Peyer's patch (tissue), 4 donors: ENCODE measurements around the gene NPR3. TPM values are rescaled to one million over a fixed set of nuclear protein-coding genes. Genes with fewer than 3 reads are reported as not detected.

Source experiments
- DNase-seq, 3 donors: peaks; one replicate each; pipeline ENCODE4 v3.0.0-alpha.2; 2017 to 2019
- H3K27ac ChIP-seq, 4 donors: fragments of 200-600 bp; sonication (generic); one replicate each; pipeline ENCODE4 v1.5.1; 2016 to 2019
- H3K27me3 ChIP-seq, 2 donors: fragments of 200-600 bp; sonication (generic); one replicate each; pipeline ENCODE4 v1.5.1; 2019
- H3K36me3 ChIP-seq, 3 donors: fragments of 200-600 bp; sonication (generic); one replicate each; pipeline ENCODE4 v1.5.1; 2016 to 2019
- H3K4me1 ChIP-seq, 4 donors: fragments of 200-600 bp; sonication (generic); one replicate each; pipeline ENCODE4 v1.5.1; 2016 to 2019
- H3K4me3 ChIP-seq, 4 donors: fragments of 200-600 bp; sonication (generic); 1 replicate in 3 of 4; 2 replicates in 1 of 4; pipeline ENCODE4 v1.5.1; 2016 to 2019; ENCODE audit warnings: mild to moderate bottlenecking in 1 of 4
- H3K9me3 ChIP-seq, 4 donors: fragments of 200-600 bp; sonication (generic); one replicate each; pipeline ENCODE4 v1.5.1; 2016 to 2019; ENCODE audit warnings: mild to moderate bottlenecking in 1 of 4
- CTCF ChIP-seq, 6 experiments: fragments of 450-650 bp in 4 of 6; fragments of 200-600 bp in 2 of 6; sonication (generic) in 1 of 6; IDR thresholded peaks; one replicate each; pipeline ENCODE4 v1.5.1; 2017 to 2019; ENCODE audit warnings: antibody characterized with exemption in 6 of 6, mild to moderate bottlenecking in 3 of 6, moderate library complexity in 1 of 6
- POLR2A ChIP-seq, 2 donors: fragments of 450-650 bp; IDR thresholded peaks; one replicate each; pipeline ENCODE4 v1.5.1; 2017; ENCODE audit warnings: antibody characterized with exemption in 2 of 2, mild to moderate bottlenecking in 2 of 2, moderate library complexity in 2 of 2
- total RNA-seq, 4 donors: library from RNA; depleted of rRNA; stranded (reverse); fragments of >200 nt; gene quantifications; one replicate each; pipeline ENCODE4 v1.1.0, GENCODE V29; 2016

The NPR3 gene
- total RNA-seq, 4 donors from 2014 or later, result 0.47 to 1.7 (median 1.2) TPM; not detected in 1

DNA sequence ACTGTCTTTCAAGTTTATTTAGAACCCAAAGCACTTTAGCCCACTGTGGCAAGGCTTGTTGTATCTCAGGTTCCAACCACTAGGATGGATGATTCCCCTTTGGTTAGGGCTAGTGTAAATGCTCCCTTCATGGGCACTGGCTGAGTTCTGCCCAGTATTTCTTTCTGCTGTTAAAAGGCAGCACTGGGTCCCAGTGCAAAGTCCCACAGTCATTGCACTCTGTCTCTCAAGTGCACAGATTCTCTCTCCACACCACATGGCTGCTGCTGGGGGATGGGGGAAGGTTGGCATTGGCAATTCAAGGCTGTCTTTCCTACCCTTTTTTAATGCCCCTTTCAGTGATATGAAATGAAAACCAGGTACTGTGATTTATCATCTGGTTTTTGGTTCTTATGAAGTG is 7.2 kb upstream of the NPR3 start:
- DNase-seq, result no peak
- no peaks in the 10 kb centered on the region for H3K4me1 ChIP-seq
- TF ChIP-seq POLR2A (IDR thresholded peaks at IDR 0.05), result no peak
- TF ChIP-seq CTCF (IDR thresholded peaks at IDR 0.05), result no peak
- no peak overlapping the region for H3K27ac ChIP-seq
- H3K36me3 ChIP-seq, result no peaks in the 10 kb centered on the region
- no peaks in the 10 kb centered on the region for H3K9me3 ChIP-seq
- no peaks in the 10 kb centered on the region for H3K27me3 ChIP-seq
- no peak overlapping the region for H3K4me3 ChIP-seq

DNA sequence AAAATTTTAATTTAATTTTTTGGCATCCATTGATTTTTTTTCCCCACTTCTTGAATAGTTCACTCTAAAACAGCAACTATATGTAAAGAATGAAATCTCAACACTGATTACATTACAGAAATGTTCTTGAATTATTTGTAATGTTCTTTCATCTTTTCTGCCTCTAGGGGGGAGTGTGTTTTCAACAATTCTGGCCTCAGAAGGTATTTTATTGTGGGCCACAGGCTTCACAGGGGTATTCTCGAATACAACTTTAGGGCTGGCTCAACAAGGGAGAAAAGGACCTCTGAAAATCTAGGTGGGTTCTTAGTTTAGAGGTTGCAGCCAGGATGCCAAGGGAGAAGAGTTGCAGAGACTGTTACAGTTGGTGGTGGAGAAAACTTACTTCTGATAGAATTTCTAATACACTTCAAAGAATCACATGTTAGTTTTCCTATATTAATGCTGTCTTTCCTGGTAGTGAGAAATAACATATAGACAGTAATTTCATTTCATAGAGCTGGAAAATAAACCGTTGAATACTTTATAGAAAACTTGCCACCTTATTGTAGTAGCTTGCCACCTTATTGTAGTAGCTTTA is 3.6 kb upstream of the NPR3 start:
- H3K27me3 ChIP-seq, result peaks cover 0 to under 1% of the 10 kb centered on the region in 2 donors
- no peaks in the 10 kb centered on the region for H3K36me3 ChIP-seq
- TF ChIP-seq POLR2A (IDR thresholded peaks at IDR 0.05), result no peak
- TF ChIP-seq CTCF (IDR thresholded peaks at IDR 0.05), result peak in 2 of 6 experiments; percentile 4 to 29
- no peak for DNase-seq
- no peak overlapping the region for H3K4me3 ChIP-seq
- H3K9me3 ChIP-seq, result no peaks in the 10 kb centered on the region
- H3K27ac ChIP-seq, result no peak overlapping the region
- H3K4me1 ChIP-seq, result peaks cover 0 to 16% (median 7%) of the 10 kb centered on the region in 4 donors

- H3K9me3 ChIP-seq, result no peaks in the 10 kb centered on the region
- no peak for DNase-seq
- no peaks in the 10 kb centered on the region for H3K36me3 ChIP-seq
- no peak for TF ChIP-seq POLR2A (IDR thresholded peaks at IDR 0.05)
- TF ChIP-seq CTCF (IDR thresholded peaks at IDR 0.05), result no peak
- H3K4me3 ChIP-seq, result peak overlapping the region in 1 of 4 donors; percentile 57
- peaks cover 0 to 30% (median 7%) of the 10 kb centered on the region in 4 donors for H3K4me1 ChIP-seq
- H3K27me3 ChIP-seq, result peaks cover 0 to 9% of the 10 kb centered on the region in 2 donors
- no peak overlapping the region for H3K27ac ChIP-seq
These were observed 2.2 kb upstream of the NPR3 start for GRCh38 chr5:32708949-32709348.

- Histone ChIP-seq H3K9me3 (no peaks in the 10 kb centered on the region), H3K27me3 (peaks cover 0 to 9% of the 10 kb centered on the region in 2 donors), H3K4me3 (peak overlapping the region; percentile 22 to 57 (median 45)), H3K4me1 (peaks cover 0 to 33% (median 7%) of the 10 kb centered on the region in 4 donors), H3K27ac (peak overlapping the region in 1 of 4 donors; percentile 70), H3K36me3 (no peaks in the 10 kb centered on the region)
- TF ChIP-seq POLR2A (IDR thresholded peaks at IDR 0.05), result no peak
- TF ChIP-seq CTCF (IDR thresholded peaks at IDR 0.05), result peak in 4 of 6 experiments; percentile 30 to 45 (median 37)
- DNase-seq, result peak in 1 of 3 donors; percentile 55
These were observed 1.2 kb upstream of the NPR3 start for GRCh38 chr5:32709750-32710549.

- Histone ChIP-seq H3K4me3 (peak overlapping the region in 1 of 4 donors; percentile 57), H3K4me1 (peaks cover 0 to 33% (median 7%) of the 10 kb centered on the region in 4 donors), H3K36me3 (no peaks in the 10 kb centered on the region), H3K9me3 (no peaks in the 10 kb centered on the region), H3K27ac (peak overlapping the region in 1 of 4 donors; percentile 27), H3K27me3 (peaks cover 0 to 9% of the 10 kb centered on the region in 2 donors)
- TF ChIP-seq CTCF (IDR thresholded peaks at IDR 0.05), result no peak
- no peak for TF ChIP-seq POLR2A (IDR thresholded peaks at IDR 0.05)
- no peak for DNase-seq
These were observed 200 bp downstream of the NPR3 start for GRCh38 chr5:32711362-32711680.
